Urinary bladder (tissue), 4 donors: ENCODE data around the gene ARSA. TPM values are rescaled to one million over a fixed set of nuclear protein-coding genes. Genes with fewer than 3 reads are reported as not detected.

ENCODE experiments used
- DNase-seq: peaks from one replicate; pipeline ENCODE4 v3.0.0-alpha.2; 2015; ENCODE audit errors: extremely low spot score
- H3K27ac ChIP-seq: one replicate; pipeline ENCODE4 v1.5.1; 2013; ENCODE audit warnings: low read depth, mild to moderate bottlenecking, moderate library complexity
- H3K36me3 ChIP-seq: one replicate; pipeline ENCODE4 v1.6.1; 2013; ENCODE audit warnings: mild to moderate bottlenecking, moderate library complexity; ENCODE audit not compliant: insufficient read depth
- H3K4me1 ChIP-seq: one replicate; pipeline ENCODE4 v1.6.1; 2013; ENCODE audit warnings: mild to moderate bottlenecking, moderate library complexity; ENCODE audit not compliant: insufficient read depth
- H3K4me3 ChIP-seq: one replicate; pipeline ENCODE4 v1.5.1; 2013; ENCODE audit warnings: low read depth, low read length
- WGBS: extraction: QIAGEN DNeasy Blood & Tissue Kit; methylation state at CpG from one replicate; pipeline ENCODE4 v1.1.7; 2013; 5-methylcytosine and 5-hydroxymethylcytosine counted together
- polyA plus RNA-seq: library from polyadenylated mRNA; stranded (reverse); fragments of 200-250 nt; gene quantifications from one replicate; pipeline ENCODE4 v1.2.3, GENCODE V29; 2013
- total RNA-seq: library from RNA; depleted of rRNA; stranded (reverse); fragments of >200 nt; gene quantifications from one replicate; pipeline ENCODE4 v1.2.3, GENCODE V29; 2014
- donor health status: healthy with polysubstance abuse.
- donor health status: healthy.

ARSA gene
- total and polyA plus RNA-seq, 2 donors: 8.7 to 36.3 TPM

DNA sequence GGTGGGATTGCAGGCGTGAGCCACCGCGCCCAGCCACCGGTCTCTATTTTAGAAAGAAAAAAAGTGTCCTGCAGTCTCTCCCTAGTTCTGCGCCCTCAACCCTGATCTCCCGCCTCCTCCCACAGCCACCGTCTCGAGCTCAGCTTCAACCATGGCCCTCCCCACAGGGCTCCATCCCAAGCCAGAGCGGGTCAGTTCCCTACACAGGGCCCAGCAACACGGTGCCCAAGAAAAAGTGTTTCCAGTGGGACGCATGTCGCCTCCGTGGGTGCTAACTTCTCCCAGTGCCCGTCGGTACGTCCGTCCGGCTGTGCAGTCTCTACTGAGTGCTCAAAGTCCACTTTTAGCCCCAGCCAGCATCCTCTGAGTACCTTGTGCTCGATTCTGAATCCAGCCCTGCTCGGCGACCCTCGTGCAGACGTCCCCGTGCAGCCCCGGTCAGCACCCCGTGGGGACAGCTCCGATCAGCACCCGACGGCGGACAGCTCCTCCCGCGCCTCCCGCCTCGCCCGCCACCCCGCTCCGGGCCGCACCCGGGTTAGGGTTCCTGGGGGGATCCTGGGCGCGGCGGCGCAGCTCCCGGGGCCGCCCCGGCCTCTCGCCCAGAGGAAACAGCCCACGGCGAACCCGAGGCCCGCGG lies 28.0 kb downstream of the ARSA start:
- Histone ChIP-seq H3K4me1 (peaks cover 2% of the 10 kb centered on the region), H3K4me3 (peak overlapping the region; percentile 54), H3K36me3 (no peaks in the 10 kb centered on the region), H3K27ac (no peak overlapping the region)
- WGBS: 14% methylated on average over 52 of the region's 52 CpGs
- no peak for DNase-seq

- Histone ChIP-seq H3K4me3 (no peak overlapping the region), H3K36me3 (no peaks in the 10 kb centered on the region), H3K4me1 (peaks cover 2% of the 10 kb centered on the region), H3K27ac (no peak overlapping the region)
- WGBS: 86% methylated on average over 5 of the region's 5 CpGs
- no peak for DNase-seq
Measured at GRCh38 chr22:50597097-50597496, 30.9 kb downstream of the ARSA start.

DNA sequence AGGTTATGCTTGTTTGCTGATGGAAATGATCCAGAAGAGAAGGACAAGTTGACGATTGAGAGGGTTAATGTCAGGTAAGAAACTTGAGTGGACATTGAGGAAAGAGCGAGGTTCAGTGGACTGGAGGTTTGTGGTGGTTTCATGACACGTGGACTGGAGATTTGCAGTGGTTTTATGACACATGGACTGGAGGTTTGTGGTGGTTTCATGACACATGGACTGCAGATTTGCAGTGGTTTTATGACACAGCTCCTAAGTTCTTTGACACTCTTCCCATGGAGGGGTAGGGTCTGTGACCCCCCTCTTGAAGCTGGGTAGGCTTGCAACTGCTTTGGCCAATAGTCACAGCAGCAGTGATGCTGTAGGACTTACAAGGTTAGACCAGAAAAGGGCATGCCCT lies 32.8 kb downstream of the ARSA start:
- Histone ChIP-seq H3K4me1 (peaks cover under 1% of the 10 kb centered on the region), H3K4me3 (no peak overlapping the region), H3K36me3 (no peaks in the 10 kb centered on the region), H3K27ac (no peak overlapping the region)
- DNase-seq: no peak
- 86% methylated on average over 3 of the region's 3 CpGs for WGBS

- H3K4me1 ChIP-seq: no peaks in the 10 kb centered on the region
- H3K36me3 ChIP-seq: no peaks in the 10 kb centered on the region
- no peak for DNase-seq
- H3K27ac ChIP-seq: no peak overlapping the region
- 92% methylated on average over 5 of the region's 5 CpGs for WGBS
- no peak overlapping the region for H3K4me3 ChIP-seq
Measured at GRCh38 chr22:50587407-50587806, 40.5 kb downstream of the ARSA start.

- H3K36me3 ChIP-seq: no peaks in the 10 kb centered on the region
- WGBS: 88% methylated on average over 5 of the region's 5 CpGs
- no peak overlapping the region for H3K4me3 ChIP-seq
- H3K27ac ChIP-seq: no peak overlapping the region
- DNase-seq: no peak
- no peaks in the 10 kb centered on the region for H3K4me1 ChIP-seq
Measured at GRCh38 chr22:50586416-50586815, 41.5 kb downstream of the ARSA start.

GRCh38 chr22:50585781-50586180 lies 42.2 kb downstream of the ARSA start:
- Histone ChIP-seq H3K4me1 (no peaks in the 10 kb centered on the region), H3K36me3 (no peaks in the 10 kb centered on the region), H3K4me3 (no peak overlapping the region), H3K27ac (no peak overlapping the region)
- WGBS: 93% methylated on average over 8 of the region's 8 CpGs
- DNase-seq: no peak

GRCh38 chr22:50585238-50585637 lies 42.7 kb downstream of the ARSA start:
- WGBS: 85% methylated on average over 3 of the region's 3 CpGs
- DNase-seq: no peak
- H3K4me1 ChIP-seq: no peaks in the 10 kb centered on the region
- no peak overlapping the region for H3K27ac ChIP-seq
- H3K36me3 ChIP-seq: no peaks in the 10 kb centered on the region
- H3K4me3 ChIP-seq: no peak overlapping the region

GRCh38 chr22:50584106-50585096 lies 43.6 kb downstream of the ARSA start:
- no peaks in the 10 kb centered on the region for H3K4me1 ChIP-seq
- 94% methylated on average over 23 of the region's 23 CpGs for whole genome bisulfite sequencing
- DNase-seq: no peak

DNA sequence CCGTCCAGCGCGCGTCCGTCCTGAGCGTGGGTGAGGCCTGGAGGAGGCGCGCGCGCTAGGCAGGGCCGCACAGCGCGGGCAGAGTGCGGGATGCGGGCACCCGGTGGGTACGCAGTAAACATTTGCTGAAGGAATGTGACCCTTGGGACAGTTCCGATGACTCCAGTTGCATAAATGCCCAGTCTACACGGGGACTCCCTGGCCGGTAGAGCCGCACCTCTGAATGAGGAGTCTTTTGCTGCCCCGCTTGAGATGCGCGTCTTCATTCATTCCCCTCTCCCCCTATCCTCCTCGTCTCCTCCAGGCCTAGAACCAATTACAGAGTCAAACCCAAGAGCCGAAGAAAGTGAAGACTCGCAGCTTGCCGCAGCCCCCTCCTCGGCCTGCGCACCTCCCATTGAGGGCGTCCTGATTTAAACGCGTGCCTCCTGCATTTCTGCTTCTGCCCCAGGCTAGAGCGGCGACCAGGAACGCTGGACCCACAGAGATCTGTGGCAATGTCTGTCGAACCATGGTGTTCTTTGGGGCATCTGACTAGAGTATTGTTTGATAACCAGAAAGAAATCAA lies 44.6 kb downstream of the ARSA start:
- H3K36me3 ChIP-seq: no peaks in the 10 kb centered on the region
- peak overlapping the region; percentile 55 for H3K4me3 ChIP-seq
- WGBS: 5% methylated on average over 37 of the region's 37 CpGs
- no peaks in the 10 kb centered on the region for H3K4me1 ChIP-seq
- H3K27ac ChIP-seq: no peak overlapping the region
- no peak for DNase-seq

More at GRCh38 chr22:50584106-50585096, 43.6 kb downstream of the ARSA start:
- no peak overlapping the region for H3K27ac ChIP-seq
- H3K4me3 ChIP-seq: no peak overlapping the region
- H3K36me3 ChIP-seq: no peaks in the 10 kb centered on the region

GRCh38 chr22:50582493-50583293 lies 45.3 kb downstream of the ARSA start, which contains the start of gene CHKB:
TSS of gene CHKB (minus strand) at chr22:50582849. CDS start at chr22:50582781, 68 bp downstream.
- Histone ChIP-seq H3K4me1 (no peaks in the 10 kb centered on the region), H3K27ac (peak within 1 kb of the TSS; percentile 89), H3K36me3 (no peaks in the 10 kb centered on the region), H3K4me3 (peak within 1 kb of the TSS; percentile 82)
- under 1% methylated on average over 96 of the region's 96 CpGs for WGBS
- DNase-seq: peak; percentile 95

- Histone ChIP-seq H3K27ac (peak overlapping the region; percentile 89), H3K36me3 (no peaks in the 10 kb centered on the region), H3K4me3 (peak overlapping the region; percentile 82), H3K4me1 (no peaks in the 10 kb centered on the region)
- no peak for DNase-seq
- 7% methylated on average over 39 of the region's 39 CpGs for WGBS
Measured at GRCh38 chr22:50581950-50582492, 45.9 kb downstream of the ARSA start.

- WGBS: 94% methylated on average over 22 of the region's 22 CpGs
- no peaks in the 10 kb centered on the region for H3K4me1 ChIP-seq
- no peak for DNase-seq
- no peaks in the 10 kb centered on the region for H3K36me3 ChIP-seq
- H3K4me3 ChIP-seq: peak overlapping the region; percentile 82
- no peak overlapping the region for H3K27ac ChIP-seq
Measured at GRCh38 chr22:50581031-50581949, 46.7 kb downstream of the ARSA start.
